Smooth muscle cell of the brain vasculature (primary cell): ENCODE results near the gene MAML1.

Experiments
- DNase-seq: peaks from one replicate; pipeline ENCODE4 v3.0.0-alpha.2; 2012; ENCODE audit warnings: low read depth, low spot score

Gene MAML1

DNA sequence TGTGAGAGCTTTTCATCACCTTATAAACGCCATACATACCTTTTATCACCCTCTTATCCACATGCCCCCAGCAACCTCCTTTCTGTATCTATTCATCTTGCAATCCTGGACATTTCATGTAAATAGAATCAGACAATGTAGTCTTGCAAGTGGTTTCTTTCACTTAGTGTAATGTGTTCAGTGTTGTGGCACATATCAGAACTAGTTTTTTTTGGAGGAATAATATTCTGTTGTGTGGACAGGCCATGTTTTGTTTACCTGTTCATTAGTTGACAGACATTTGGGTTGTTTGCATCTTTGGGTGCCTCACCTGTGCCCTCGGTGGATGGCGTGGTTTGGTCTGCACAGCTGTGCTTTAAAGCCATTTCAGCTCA, 89.4 kb downstream of the MAML1 start:
- no peak for DNase-seq

- DNase-seq, result no peak
Measured at GRCh38 chr5:179822444-179822990, 89.9 kb downstream of the MAML1 start.

- no peak for DNase-seq
Measured at GRCh38 chr5:179823937-179824744, 91.5 kb downstream of the MAML1 start.

GRCh38 chr5:179824745-179825112, 92.1 kb downstream of the MAML1 start:
- no peak for DNase-seq

DNA sequence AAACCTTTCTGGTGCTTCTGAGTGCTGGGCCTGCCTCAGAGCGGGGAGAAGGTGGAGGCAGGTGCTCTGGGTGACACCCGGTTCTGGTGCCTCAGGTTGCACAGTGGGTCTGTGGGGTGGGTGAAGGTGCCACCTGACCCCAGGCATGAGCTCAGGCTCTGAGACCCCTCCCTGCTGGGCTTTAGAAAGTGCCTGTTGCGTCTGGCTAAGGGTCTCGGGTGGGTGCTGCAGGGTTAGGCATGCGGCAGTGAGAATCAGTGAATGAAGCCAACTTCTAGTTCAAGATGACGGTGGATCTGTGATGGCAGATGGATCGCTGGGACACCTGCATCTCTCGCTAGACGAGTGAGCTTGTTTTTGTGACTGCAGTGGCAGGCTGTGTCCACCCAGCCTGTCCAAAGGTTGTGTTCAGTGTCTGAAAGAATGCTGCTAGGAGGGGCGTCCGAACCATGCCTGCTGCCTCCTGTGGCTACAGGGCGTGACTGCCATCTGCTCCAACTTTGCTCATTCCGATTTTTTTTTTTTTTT, 93.1 kb downstream of the MAML1 start:
- no peak for DNase-seq
